Endothelial cell of umbilical vein (primary cell): ENCODE results near the gene IFRD2. TPM values are rescaled to one million over a fixed set of nuclear protein-coding genes. Genes with fewer than 3 reads are reported as not detected.

Source experiments
- BruUV-seq: library from RNA; stranded (reverse); fragments of 400-500 nt; replicated peaks from 2 replicates; lab custom pipeline; 2021; lab: Mats Ljungman, UMichigan
- CTCF ChIA-PET: fragments of 300-600, 350-600 bp; sonication (Branson Sonifier 250); formaldehyde crosslinking; loops from one replicate; lab custom pipeline; 2021; ENCODE audit warnings: antibody characterized with exemption, inconsistent platforms; lab: Charles Lee
- POLR2A ChIA-PET: fragments of 300-600, 350-600 bp; sonication (Branson Sonifier 250); formaldehyde crosslinking; loops from one replicate; lab custom pipeline; 2021; ENCODE audit warnings: antibody characterized with exemption, inconsistent platforms; lab: Charles Lee
- DNase-seq: peaks from one replicate; pipeline ENCODE4 v3.0.0-alpha.2; 2011; ENCODE audit warnings: low read depth, low spot score
- FAIRE-seq: peaks from 2 replicates; lab custom pipeline; 2011; peaks lifted over from hg19 to GRCh38; lab: Jason Lieb, UNC
- H2AFZ ChIP-seq: 2 replicates; pipeline ENCODE4 v1.6.0; 2012; ENCODE audit warnings: low read depth, low read length, control low read depth, inconsistent platforms
- H3K27ac ChIP-seq: 2 replicates; pipeline ENCODE4 v1.5.1; 2011; ENCODE audit warnings: low read depth, mild to moderate bottlenecking, control low read depth, low read length, moderate library complexity; ENCODE audit not compliant: insufficient read depth
- H3K27me3 ChIP-seq, 2 experiments: 2 replicates each; pipeline versions ENCODE4 v1.6.0 to v1.6.1; 2011; ENCODE audit warnings: low read length in 2 of 2, mixed read lengths in 1 of 2; ENCODE audit not compliant: control insufficient read depth in 2 of 2, insufficient read depth in 2 of 2
- H3K36me3 ChIP-seq, 2 experiments: 2 replicates in 1 of 2; 3 replicates in 1 of 2; pipeline ENCODE4 v1.5.1; 2011; ENCODE audit warnings: low read length in 2 of 2, mild to moderate bottlenecking in 1 of 2, moderate library complexity in 1 of 2; ENCODE audit not compliant: control insufficient read depth in 2 of 2, insufficient read depth in 2 of 2; ENCODE audit errors: extremely low read depth in 1 of 2
- H3K4me1 ChIP-seq: 3 replicates; pipeline ENCODE4 v1.5.1; 2011; ENCODE audit warnings: mild to moderate bottlenecking, low read length; ENCODE audit not compliant: control insufficient read depth, insufficient read depth; ENCODE audit errors: extremely low read depth
- H3K4me2 ChIP-seq: 2 replicates; pipeline ENCODE4 v1.6.1; 2011; ENCODE audit warnings: low read length, control low read depth, mixed read lengths; ENCODE audit not compliant: insufficient read depth
- H3K4me3 ChIP-seq, 3 experiments: fragments of 200-600 bp in 1 of 3; sonication (generic), shearing (Covaris generic) in 1 of 3; replicated peaks in 1 of 3; 2 replicates each; pipeline ENCODE4 v1.5.1; 2011 to 2016; ENCODE audit warnings: control low read depth in 3 of 3, low read length in 3 of 3, mild to moderate bottlenecking in 2 of 3, inconsistent platforms in 1 of 3, low read depth in 1 of 3, moderate library complexity in 1 of 3; ENCODE audit not compliant: insufficient read depth in 1 of 3
- H3K79me2 ChIP-seq: 2 replicates; pipeline ENCODE4 v1.6.0; 2012; ENCODE audit warnings: low read length, inconsistent platforms; ENCODE audit not compliant: control insufficient read depth, insufficient read depth
- H3K9ac ChIP-seq: replicated peaks from 2 replicates; pipeline ENCODE3; 2011; ENCODE audit warnings: low read length, control low read depth; ENCODE audit not compliant: insufficient read depth; ENCODE audit errors: extremely low read depth
- H3K9me1 ChIP-seq: replicated peaks from 3 replicates; pipeline ENCODE4 v1.6.0; 2011; ENCODE audit warnings: mild to moderate bottlenecking, low read length; ENCODE audit not compliant: control insufficient read depth, insufficient read depth; ENCODE audit errors: extremely low read depth
- H3K9me3 ChIP-seq: replicated peaks from 2 replicates; pipeline ENCODE4 v1.5.1; 2012; ENCODE audit warnings: low read length, inconsistent platforms; ENCODE audit not compliant: control insufficient read depth, insufficient read depth
- H4K20me1 ChIP-seq: replicated peaks from 2 replicates; pipeline ENCODE3; 2011; ENCODE audit warnings: mild to moderate bottlenecking, low read length; ENCODE audit not compliant: control insufficient read depth, insufficient read depth; ENCODE audit errors: extremely low read depth
- CTCF ChIP-seq, 2 donors: IDR thresholded peaks; 1 replicate in 1 of 2; 2 replicates in 1 of 2; pipeline ENCODE4 v1.5.1; 2011; ENCODE audit warnings: low read length in 2 of 2, mild to moderate bottlenecking in 2 of 2, moderate library complexity in 2 of 2, control low read depth in 1 of 2, inconsistent platforms in 1 of 2, low read depth in 1 of 2; ENCODE audit not compliant: insufficient read depth in 1 of 2; ENCODE audit errors: extremely low read depth in 1 of 2
- EZH2 ChIP-seq: IDR thresholded peaks from 2 replicates; pipeline ENCODE4 v1.6.1; 2012; ENCODE audit warnings: borderline replicate concordance, low read depth, mild to moderate bottlenecking, moderate library complexity, low read length, inconsistent platforms; ENCODE audit not compliant: severe bottlenecking
- FOS ChIP-seq: IDR thresholded peaks from 2 replicates; pipeline ENCODE4 v1.6.1; 2011; ENCODE audit warnings: mild to moderate bottlenecking, low read length, moderate library complexity, borderline replicate concordance; ENCODE audit not compliant: insufficient read depth
- GATA2 ChIP-seq: IDR thresholded peaks from 2 replicates; pipeline ENCODE4 v1.7.0; 2011; ENCODE audit warnings: low read depth, mild to moderate bottlenecking, moderate library complexity, mixed read lengths, low read length; ENCODE audit not compliant: insufficient read length, insufficient read depth
- JUN ChIP-seq: IDR thresholded peaks from 2 replicates; pipeline ENCODE4 v1.6.1; 2011; ENCODE audit warnings: borderline replicate concordance, low read depth; ENCODE audit not compliant: insufficient read length, insufficient read depth
- MAX ChIP-seq: IDR thresholded peaks from 2 replicates; pipeline ENCODE4 v1.6.1; 2011; ENCODE audit not compliant: insufficient read depth, insufficient read length
- MYC ChIP-seq: IDR thresholded peaks from one replicate; pipeline ENCODE4 v1.6.1; 2011; ENCODE audit warnings: mild to moderate bottlenecking, low read depth, low read length
- POLR2A ChIP-seq: IDR thresholded peaks from 2 replicates; pipeline ENCODE4 v1.6.1; 2012; ENCODE audit warnings: low read depth, mild to moderate bottlenecking, control low read depth, low read length
- POLR2AphosphoS5 ChIP-seq: IDR thresholded peaks from 2 replicates; pipeline ENCODE4 v1.6.1; 2012; ENCODE audit warnings: low read depth, mild to moderate bottlenecking, control low read depth, low read length, moderate library complexity; ENCODE audit not compliant: insufficient read depth
- dilution Hi-C: fragments of 300-500 bp; cut with MboI; formaldehyde crosslinking; loops from one replicate; pipeline ENCODE4 v1.15.0; 2019; ENCODE audit warnings: low sequenced_read_pairs; ENCODE audit not compliant: extremely low pct_ligation_motif_present
- intact Hi-C: fragments of 100-400 bp; cut with micrococcal nuclease; formaldehyde crosslinking; loops from one replicate; pipeline ENCODE4 v1.10.0; 2022
- polyA plus RNA-seq, 4 experiments: library from polyadenylated mRNA; depleted of rRNA in 3 of 4; stranded (reverse) in 3 of 4; unstranded in 1 of 4; fragments of >200 nt; gene quantifications; 2 replicates each; pipeline versions ENCODE4 v1.2.1 to v1.2.3, GENCODE V29; 2011 to 2012; ENCODE audit warnings: missing spikeins in 1 of 4
- total RNA-seq: library from RNA; stranded (reverse); gene quantifications from 2 replicates; pipeline ENCODE4 v1.2.3, GENCODE V29; 2021

IFRD2 gene
- total and polyA plus RNA-seq, 2 donors (not counting 3 experiments of a cell fraction or from before 2014, with no cell fraction given): 99.4 to 111 TPM

GRCh38 chr3:50250514-50250913 lies 41.7 kb downstream of the IFRD2 start:
- Histone ChIP-seq H3K4me3 (no peak overlapping the region), H2AFZ (no peak overlapping the region), H3K9me3 (no peaks in the 10 kb centered on the region), H3K4me1 (peaks cover 88% of the 10 kb centered on the region), H3K36me3 (peaks cover 6 to 45% of the 10 kb centered on the region in 2 experiments), H3K9ac (no peak overlapping the region), H3K9me1 (no peaks in the 10 kb centered on the region), H4K20me1 (no peaks in the 10 kb centered on the region), H3K4me2 (no peak overlapping the region), H3K27ac (no peak overlapping the region), H3K27me3 (no peaks in the 10 kb centered on the region), H3K79me2 (peaks cover 85% of the 10 kb centered on the region)
- dilution Hi-C loops (no loop called here), intact Hi-C loops (no loop called here)
- DNase-seq (no peak), FAIRE-seq (no peak)
- TF ChIP-seq CTCF (IDR thresholded peaks at IDR 0.05; ENCODE audit: extremely low read depth in 1 of 2, insufficient read depth in 1 of 2, low read depth in 1 of 2, low read length in 2 of 2): no peak
- no peak for TF ChIP-seq JUN
- no peak for TF ChIP-seq MAX
- no peak for TF ChIP-seq MYC
- no peak for TF ChIP-seq POLR2AphosphoS5
- TF ChIP-seq EZH2: no peak
- TF ChIP-seq POLR2A: no peak
- TF ChIP-seq FOS: no peak
- no peak for TF ChIP-seq GATA2
- ChIA-PET POLR2A (interaction anchor here (0.9 to 1.3 kb wide), 2 partner anchors 7 to 15 kb away, joined by 3 to 4 read pairs; no protein-coding TSS in a partner anchor), CTCF (interaction anchor here (0.7 to 3.0 kb wide), 5 partner anchors 9 to 71 kb away, joined by 3 to 17 read pairs (median 3); partner anchors contain the start of gene GNAI2)
- BruUV-seq: no TSS peak
